ENCODE results near the gene CBARP. TPM values are rescaled to one million over a fixed set of nuclear protein-coding genes. Genes with fewer than 3 reads are reported as not detected.
A peak's percentile ranks its signal among the peaks of the same experiment; 100 is the strongest.

Gene CBARP
- total and polyA plus RNA-seq, 2 of the 13 experiments (the other 11 are each of a cell fraction or from before 2014, with no cell fraction given): 1.2 to 1.4 TPM

DNA sequence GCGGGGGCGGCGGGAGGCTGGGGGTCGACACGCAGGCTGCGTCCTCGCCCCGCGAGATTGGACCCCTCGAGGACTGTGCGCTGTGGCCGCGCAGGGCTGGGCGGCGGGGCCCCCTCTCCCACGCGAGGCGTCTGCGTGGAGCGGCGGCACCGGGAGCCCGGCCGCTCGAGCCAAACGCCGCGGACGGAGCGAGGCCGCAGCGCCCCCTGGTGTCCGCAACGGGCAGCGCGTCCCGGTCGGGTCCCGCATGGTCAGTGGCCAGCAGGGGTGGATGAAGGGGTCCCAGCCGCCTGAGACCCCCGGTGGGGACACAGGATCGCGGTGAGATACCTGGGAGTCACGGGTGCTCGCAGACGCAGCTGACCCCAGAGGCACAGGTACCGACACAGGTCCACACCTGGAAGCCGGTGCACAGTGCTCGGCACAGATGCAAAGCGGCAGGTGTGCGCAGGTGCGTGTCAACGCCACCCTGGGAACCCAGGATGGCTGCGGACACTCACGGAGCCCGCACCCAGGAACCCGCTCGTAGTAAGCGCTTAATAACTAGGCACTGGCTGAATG lies 29.2 kb upstream of the CBARP start (continued):
- TF ChIP-seq PAX8 (CRISPR knock-in tag; IDR thresholded peaks at IDR 0.05; ENCODE audit: borderline replicate concordance): no peak
- TF ChIP-seq ZKSCAN1 (IDR thresholded peaks at IDR 0.05; ENCODE audit: low read length): no peak
- no peak for TF ChIP-seq ESRRA (CRISPR knock-in tag; IDR thresholded peaks at IDR 0.05; ENCODE audit: low read depth)
- no peak for TF ChIP-seq ZNF674 (CRISPR knock-in tag; IDR thresholded peaks at IDR 0.05; ENCODE audit: low read depth)
- TF ChIP-seq, protein P1, sequence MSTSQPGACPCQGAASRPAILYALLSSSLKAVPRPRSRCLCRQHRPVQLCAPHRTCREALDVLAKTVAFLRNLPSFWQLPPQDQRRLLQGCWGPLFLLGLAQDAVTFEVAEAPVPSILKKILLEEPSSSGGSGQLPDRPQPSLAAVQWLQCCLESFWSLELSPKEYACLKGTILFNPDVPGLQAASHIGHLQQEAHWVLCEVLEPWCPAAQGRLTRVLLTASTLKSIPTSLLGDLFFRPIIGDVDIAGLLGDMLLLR (CRISPR knock-in tag; IDR thresholded peaks at IDR 0.05): 0 out of 2 replicates have a peak, but pooled peaks have one; percentile 31
- no peak for TF ChIP-seq NFIC (IDR thresholded peaks at IDR 0.05; ENCODE audit: low read length)
- TF ChIP-seq, protein P2, sequence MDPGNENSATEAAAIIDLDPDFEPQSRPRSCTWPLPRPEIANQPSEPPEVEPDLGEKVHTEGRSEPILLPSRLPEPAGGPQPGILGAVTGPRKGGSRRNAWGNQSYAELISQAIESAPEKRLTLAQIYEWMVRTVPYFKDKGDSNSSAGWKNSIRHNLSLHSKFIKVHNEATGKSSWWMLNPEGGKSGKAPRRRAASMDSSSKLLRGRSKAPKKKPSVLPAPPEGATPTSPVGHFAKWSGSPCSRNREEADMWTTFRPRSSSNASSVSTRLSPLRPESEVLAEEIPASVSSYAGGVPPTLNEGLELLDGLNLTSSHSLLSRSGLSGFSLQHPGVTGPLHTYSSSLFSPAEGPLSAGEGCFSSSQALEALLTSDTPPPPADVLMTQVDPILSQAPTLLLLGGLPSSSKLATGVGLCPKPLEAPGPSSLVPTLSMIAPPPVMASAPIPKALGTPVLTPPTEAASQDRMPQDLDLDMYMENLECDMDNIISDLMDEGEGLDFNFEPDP (CRISPR knock-in tag; conservative IDR thresholded peaks at IDR 0.05): no peak
- TF ChIP-seq HDAC1 (CRISPR knock-in tag; IDR thresholded peaks at IDR 0.05): no peak
- TF ChIP-seq, protein P3, sequence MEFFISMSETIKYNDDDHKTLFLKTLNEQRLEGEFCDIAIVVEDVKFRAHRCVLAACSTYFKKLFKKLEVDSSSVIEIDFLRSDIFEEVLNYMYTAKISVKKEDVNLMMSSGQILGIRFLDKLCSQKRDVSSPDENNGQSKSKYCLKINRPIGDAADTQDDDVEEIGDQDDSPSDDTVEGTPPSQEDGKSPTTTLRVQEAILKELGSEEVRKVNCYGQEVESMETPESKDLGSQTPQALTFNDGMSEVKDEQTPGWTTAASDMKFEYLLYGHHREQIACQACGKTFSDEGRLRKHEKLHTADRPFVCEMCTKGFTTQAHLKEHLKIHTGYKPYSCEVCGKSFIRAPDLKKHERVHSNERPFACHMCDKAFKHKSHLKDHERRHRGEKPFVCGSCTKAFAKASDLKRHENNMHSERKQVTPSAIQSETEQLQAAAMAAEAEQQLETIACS (CRISPR knock-in tag; IDR thresholded peaks at IDR 0.05): 0 out of 2 replicates have a peak, but pooled peaks have one; percentile 23
- TF ChIP-seq ZNF605 (CRISPR knock-in tag; IDR thresholded peaks at IDR 0.05): no peak
- TF ChIP-seq, protein P4, sequence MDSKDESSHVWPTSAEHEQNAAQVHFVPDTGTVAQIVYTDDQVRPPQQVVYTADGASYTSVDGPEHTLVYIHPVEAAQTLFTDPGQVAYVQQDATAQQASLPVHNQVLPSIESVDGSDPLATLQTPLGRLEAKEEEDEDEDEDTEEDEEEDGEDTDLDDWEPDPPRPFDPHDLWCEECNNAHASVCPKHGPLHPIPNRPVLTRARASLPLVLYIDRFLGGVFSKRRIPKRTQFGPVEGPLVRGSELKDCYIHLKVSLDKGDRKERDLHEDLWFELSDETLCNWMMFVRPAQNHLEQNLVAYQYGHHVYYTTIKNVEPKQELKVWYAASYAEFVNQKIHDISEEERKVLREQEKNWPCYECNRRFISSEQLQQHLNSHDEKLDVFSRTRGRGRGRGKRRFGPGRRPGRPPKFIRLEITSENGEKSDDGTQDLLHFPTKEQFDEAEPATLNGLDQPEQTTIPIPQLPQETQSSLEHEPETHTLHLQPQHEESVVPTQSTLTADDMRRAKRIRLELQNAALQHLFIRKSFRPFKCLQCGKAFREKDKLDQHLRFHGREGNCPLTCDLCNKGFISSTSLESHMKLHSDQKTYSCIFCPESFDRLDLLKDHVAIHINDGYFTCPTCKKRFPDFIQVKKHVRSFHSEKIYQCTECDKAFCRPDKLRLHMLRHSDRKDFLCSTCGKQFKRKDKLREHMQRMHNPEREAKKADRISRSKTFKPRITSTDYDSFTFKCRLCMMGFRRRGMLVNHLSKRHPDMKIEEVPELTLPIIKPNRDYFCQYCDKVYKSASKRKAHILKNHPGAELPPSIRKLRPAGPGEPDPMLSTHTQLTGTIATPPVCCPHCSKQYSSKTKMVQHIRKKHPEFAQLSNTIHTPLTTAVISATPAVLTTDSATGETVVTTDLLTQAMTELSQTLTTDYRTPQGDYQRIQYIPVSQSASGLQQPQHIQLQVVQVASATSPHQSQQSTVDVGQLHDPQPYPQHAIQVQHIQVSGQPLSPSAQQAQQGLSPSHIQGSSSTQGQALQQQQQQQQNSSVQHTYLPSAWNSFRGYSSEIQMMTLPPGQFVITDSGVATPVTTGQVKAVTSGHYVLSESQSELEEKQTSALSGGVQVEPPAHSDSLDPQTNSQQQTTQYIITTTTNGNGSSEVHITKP (CRISPR knock-in tag; IDR thresholded peaks at IDR 0.05; ENCODE audit: low read depth): no peak
- TF ChIP-seq, protein P5, sequence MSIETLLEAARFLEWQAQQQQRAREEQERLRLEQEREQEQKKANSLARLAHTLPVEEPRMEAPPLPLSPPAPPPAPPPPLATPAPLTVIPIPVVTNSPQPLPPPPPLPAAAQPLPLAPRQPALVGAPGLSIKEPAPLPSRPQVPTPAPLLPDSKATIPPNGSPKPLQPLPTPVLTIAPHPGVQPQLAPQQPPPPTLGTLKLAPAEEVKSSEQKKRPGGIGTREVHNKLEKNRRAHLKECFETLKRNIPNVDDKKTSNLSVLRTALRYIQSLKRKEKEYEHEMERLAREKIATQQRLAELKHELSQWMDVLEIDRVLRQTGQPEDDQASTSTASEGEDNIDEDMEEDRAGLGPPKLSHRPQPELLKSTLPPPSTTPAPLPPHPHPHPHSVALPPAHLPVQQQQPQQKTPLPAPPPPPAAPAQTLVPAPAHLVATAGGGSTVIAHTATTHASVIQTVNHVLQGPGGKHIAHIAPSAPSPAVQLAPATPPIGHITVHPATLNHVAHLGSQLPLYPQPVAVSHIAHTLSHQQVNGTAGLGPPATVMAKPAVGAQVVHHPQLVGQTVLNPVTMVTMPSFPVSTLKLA (IDR thresholded peaks at IDR 0.05): no peak
- no peak for TF ChIP-seq ZNF432 (CRISPR knock-in tag; IDR thresholded peaks at IDR 0.05; ENCODE audit: borderline replicate concordance)
- TF ChIP-seq ZNF20 (CRISPR knock-in tag; IDR thresholded peaks at IDR 0.05): no peak
- no peak for TF ChIP-seq NR1H2 (CRISPR knock-in tag; IDR thresholded peaks at IDR 0.05; ENCODE audit: borderline replicate concordance, low read depth)
- TF ChIP-seq ATM (IDR thresholded peaks at IDR 0.05; ENCODE audit: borderline replicate concordance): no peak
- TF ChIP-seq ZNF552 (CRISPR knock-in tag; IDR thresholded peaks at IDR 0.05; ENCODE audit: borderline replicate concordance): no peak
- TF ChIP-seq MAFK (conservative IDR thresholded peaks at IDR 0.05 in 1 of 2, IDR thresholded peaks at IDR 0.05 in 1 of 2; ENCODE audit: low read length in 2 of 2): no peak
- TF ChIP-seq, protein P6, sequence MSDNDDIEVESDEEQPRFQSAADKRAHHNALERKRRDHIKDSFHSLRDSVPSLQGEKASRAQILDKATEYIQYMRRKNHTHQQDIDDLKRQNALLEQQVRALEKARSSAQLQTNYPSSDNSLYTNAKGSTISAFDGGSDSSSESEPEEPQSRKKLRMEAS (IDR thresholded peaks at IDR 0.05): peak; percentile 58
- TF ChIP-seq ZNF781 (CRISPR knock-in tag; IDR thresholded peaks at IDR 0.05; ENCODE audit: borderline replicate concordance, not compliant biosample characterization): no peak
